Epithelial cell of prostate (primary cell): ENCODE data around the gene AP2A2.

Source experiments
- DNase-seq: peaks from one replicate; pipeline ENCODE4 v3.0.0-alpha.2; 2011; ENCODE audit warnings: low read depth, low spot score
- H3K27ac ChIP-seq: fragments of 450-650 bp; 2 replicates; pipeline ENCODE4 v1.5.1; 2017; ENCODE audit warnings: mild to moderate bottlenecking

Gene AP2A2

GRCh38 chr11:923691-924405 is 1.8 kb upstream of the AP2A2 start:
- no peak overlapping the region for H3K27ac ChIP-seq
- no peak for DNase-seq

GRCh38 chr11:924406-925157 is 1.1 kb upstream of the AP2A2 start:
- no peak overlapping the region for H3K27ac ChIP-seq
- no peak for DNase-seq

GRCh38 chr11:925158-925495 is 543 bp upstream of the AP2A2 start:
- DNase-seq: no peak
- no peak overlapping the region for H3K27ac ChIP-seq

- no peak for DNase-seq
Observed at GRCh38 chr11:926341-926916, 759 bp downstream of the AP2A2 start.

GRCh38 chr11:927871-928270 is 2.2 kb downstream of the AP2A2 start:
- DNase-seq: no peak
- H3K27ac ChIP-seq: no peak overlapping the region

More at GRCh38 chr11:926341-926916, 759 bp downstream of the AP2A2 start:
- H3K27ac ChIP-seq: peak overlapping the region; percentile 59

- no peak overlapping the region for H3K27ac ChIP-seq
- no peak for DNase-seq
Observed at GRCh38 chr11:928786-929185, 3.1 kb downstream of the AP2A2 start.

- no peak for DNase-seq
- H3K27ac ChIP-seq: no peak overlapping the region
Observed at GRCh38 chr11:929405-929804, 3.7 kb downstream of the AP2A2 start.

- no peak for DNase-seq
- no peak overlapping the region for H3K27ac ChIP-seq
Observed at GRCh38 chr11:931385-931784, 5.7 kb downstream of the AP2A2 start.

- no peak overlapping the region for H3K27ac ChIP-seq
- DNase-seq: no peak
Observed at GRCh38 chr11:932435-932834, 6.8 kb downstream of the AP2A2 start.

- no peak for DNase-seq
- H3K27ac ChIP-seq: no peak overlapping the region
Observed at GRCh38 chr11:933142-933851, 7.6 kb downstream of the AP2A2 start.

GRCh38 chr11:933936-934335 is 8.3 kb downstream of the AP2A2 start:
- H3K27ac ChIP-seq: no peak overlapping the region
- no peak for DNase-seq

- DNase-seq: no peak
- no peak overlapping the region for H3K27ac ChIP-seq
Observed at GRCh38 chr11:934527-934926, 8.9 kb downstream of the AP2A2 start.

- DNase-seq: no peak
- no peak overlapping the region for H3K27ac ChIP-seq
Observed at GRCh38 chr11:936199-936598, 10.5 kb downstream of the AP2A2 start.

- no peak overlapping the region for H3K27ac ChIP-seq
- no peak for DNase-seq
Observed at GRCh38 chr11:937841-938261, 12.2 kb downstream of the AP2A2 start.

- no peak for DNase-seq
- H3K27ac ChIP-seq: no peak overlapping the region
Observed at GRCh38 chr11:940496-941135, 14.9 kb downstream of the AP2A2 start.

GRCh38 chr11:942823-943222 is 17.2 kb downstream of the AP2A2 start:
- peak overlapping the region; percentile 81 for H3K27ac ChIP-seq
- DNase-seq: no peak

GRCh38 chr11:944711-945470 is 19.2 kb downstream of the AP2A2 start:
- no peak for DNase-seq
- no peak overlapping the region for H3K27ac ChIP-seq

GRCh38 chr11:945986-946385 is 20.3 kb downstream of the AP2A2 start:
- DNase-seq: no peak
- H3K27ac ChIP-seq: no peak overlapping the region

- no peak for DNase-seq
- H3K27ac ChIP-seq: no peak overlapping the region
Observed at GRCh38 chr11:947744-948143, 22.1 kb downstream of the AP2A2 start.

- no peak overlapping the region for H3K27ac ChIP-seq
- no peak for DNase-seq
Observed at GRCh38 chr11:951507-951906, 25.8 kb downstream of the AP2A2 start.
